Thyroid gland (tissue), 4 donors: ENCODE data around the gene TXK.

Experiments
- POLR2A ChIP-seq, 2 donors: fragments of 450-650 bp; IDR thresholded peaks; one replicate each; pipeline ENCODE4 v1.6.1; 2017; ENCODE audit warnings: antibody characterized with exemption in 2 of 2, mild to moderate bottlenecking in 2 of 2, moderate library complexity in 1 of 2
- TF ChIP-seq, protein P1 (sequence below), 6 experiments: fragments of 200-600 bp in 3 of 6; fragments of 450-650 bp in 3 of 6; sonication (generic) in 3 of 6; IDR thresholded peaks; one replicate each; pipeline ENCODE4 v1.5.1; 2016 to 2019; ENCODE audit warnings: antibody characterized with exemption in 6 of 6, mild to moderate bottlenecking in 2 of 6, inconsistent platforms in 1 of 6, moderate library complexity in 1 of 6

DNA sequence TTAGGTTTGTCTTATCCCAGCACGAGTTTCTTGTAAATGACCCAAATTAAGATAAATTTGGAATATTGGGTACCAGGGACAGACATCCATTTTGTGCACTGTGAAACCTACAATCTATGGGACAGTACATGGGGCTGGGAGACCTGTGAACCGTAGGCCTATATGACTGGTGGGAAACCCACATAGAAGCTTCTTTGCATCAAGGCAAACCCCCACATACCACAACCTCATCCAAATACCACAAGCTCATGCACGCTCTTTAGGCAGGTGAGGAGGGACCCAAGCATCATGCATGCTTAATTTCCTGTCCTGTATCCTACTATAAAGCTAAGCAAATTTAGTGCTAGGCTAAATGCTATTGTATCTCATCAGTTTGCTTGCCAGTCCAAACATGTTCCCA is 69.7 kb downstream of the TXK start:
- TF ChIP-seq POLR2A (IDR thresholded peaks at IDR 0.05) = no peak
- TF ChIP-seq, protein P1, sequence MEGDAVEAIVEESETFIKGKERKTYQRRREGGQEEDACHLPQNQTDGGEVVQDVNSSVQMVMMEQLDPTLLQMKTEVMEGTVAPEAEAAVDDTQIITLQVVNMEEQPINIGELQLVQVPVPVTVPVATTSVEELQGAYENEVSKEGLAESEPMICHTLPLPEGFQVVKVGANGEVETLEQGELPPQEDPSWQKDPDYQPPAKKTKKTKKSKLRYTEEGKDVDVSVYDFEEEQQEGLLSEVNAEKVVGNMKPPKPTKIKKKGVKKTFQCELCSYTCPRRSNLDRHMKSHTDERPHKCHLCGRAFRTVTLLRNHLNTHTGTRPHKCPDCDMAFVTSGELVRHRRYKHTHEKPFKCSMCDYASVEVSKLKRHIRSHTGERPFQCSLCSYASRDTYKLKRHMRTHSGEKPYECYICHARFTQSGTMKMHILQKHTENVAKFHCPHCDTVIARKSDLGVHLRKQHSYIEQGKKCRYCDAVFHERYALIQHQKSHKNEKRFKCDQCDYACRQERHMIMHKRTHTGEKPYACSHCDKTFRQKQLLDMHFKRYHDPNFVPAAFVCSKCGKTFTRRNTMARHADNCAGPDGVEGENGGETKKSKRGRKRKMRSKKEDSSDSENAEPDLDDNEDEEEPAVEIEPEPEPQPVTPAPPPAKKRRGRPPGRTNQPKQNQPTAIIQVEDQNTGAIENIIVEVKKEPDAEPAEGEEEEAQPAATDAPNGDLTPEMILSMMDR (IDR thresholded peaks at IDR 0.05) = no peak
